Mesothelial cell of epicardium (in vitro differentiated cells): ENCODE data around the gene PTP4A2. TPM values are rescaled to one million over a fixed set of nuclear protein-coding genes. Genes with fewer than 3 reads are reported as not detected.
A peak's percentile ranks its signal among the peaks of the same experiment; 100 is the strongest.

Source experiments
- DNase-seq, 2 experiments: peaks; one replicate each; pipeline ENCODE4 v3.0.0; 2021; ENCODE audit warnings: low spot score in 2 of 2; ENCODE audit not compliant: unreplicated experiment in 2 of 2
- H3K27ac Mint-ChIP-seq: 2 replicates; pipeline ENCODE4 v1.8.0; 2021; ENCODE audit warnings: mixed read lengths
- H3K27me3 Mint-ChIP-seq: 2 replicates; pipeline ENCODE4 v1.8.0; 2021; ENCODE audit warnings: low read depth, mixed read lengths
- H3K36me3 Mint-ChIP-seq: 2 replicates; pipeline ENCODE4 v1.8.0; 2021; ENCODE audit warnings: mixed read lengths
- H3K4me1 Mint-ChIP-seq: 2 replicates; pipeline ENCODE4 v1.8.0; 2021; ENCODE audit warnings: mixed read lengths
- H3K4me3 Mint-ChIP-seq: 2 replicates; pipeline ENCODE4 v1.8.0; 2021; ENCODE audit warnings: mild to moderate bottlenecking, moderate library complexity, mixed read lengths
- H3K9me3 Mint-ChIP-seq: 2 replicates; pipeline ENCODE4 v1.8.0; 2021; ENCODE audit warnings: mixed read lengths
- total RNA-seq: library from RNA; stranded (reverse); gene quantifications from 3 replicates; pipeline ENCODE4 v1.2.1, GENCODE V29; 2021
- TF ChIP-seq, protein P1 (sequence below): fragments of 200-600 bp; sonication (generic); IDR thresholded peaks from one replicate; pipeline ENCODE4 v1.5.0; 2021; ENCODE audit warnings: antibody characterized with exemption; ENCODE audit not compliant: unreplicated experiment

Gene PTP4A2
- total RNA-seq, 1 donor from 2014 or later, result 182 TPM

DNA sequence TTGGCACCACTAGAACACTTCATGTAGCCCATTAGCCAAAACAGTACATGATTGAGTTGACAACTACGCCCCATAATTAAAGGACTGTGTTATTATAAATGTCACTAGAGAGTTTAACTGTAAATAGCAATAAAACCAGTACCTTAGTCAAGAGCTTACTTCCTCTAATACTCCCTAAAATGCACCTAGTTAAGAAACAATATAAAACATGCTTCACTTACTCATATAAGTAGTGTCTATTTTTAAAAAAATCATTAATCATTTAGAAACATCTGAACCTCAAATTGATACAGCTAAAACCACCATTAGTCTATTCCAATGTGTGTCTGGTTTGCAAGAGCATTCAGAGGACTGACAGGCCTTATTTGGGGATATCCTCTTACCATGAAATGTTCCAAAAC lies 25.3 kb downstream of the PTP4A2 start:
- H3K4me3 Mint-ChIP-seq, result no peak overlapping the region
- TF ChIP-seq, protein P1, sequence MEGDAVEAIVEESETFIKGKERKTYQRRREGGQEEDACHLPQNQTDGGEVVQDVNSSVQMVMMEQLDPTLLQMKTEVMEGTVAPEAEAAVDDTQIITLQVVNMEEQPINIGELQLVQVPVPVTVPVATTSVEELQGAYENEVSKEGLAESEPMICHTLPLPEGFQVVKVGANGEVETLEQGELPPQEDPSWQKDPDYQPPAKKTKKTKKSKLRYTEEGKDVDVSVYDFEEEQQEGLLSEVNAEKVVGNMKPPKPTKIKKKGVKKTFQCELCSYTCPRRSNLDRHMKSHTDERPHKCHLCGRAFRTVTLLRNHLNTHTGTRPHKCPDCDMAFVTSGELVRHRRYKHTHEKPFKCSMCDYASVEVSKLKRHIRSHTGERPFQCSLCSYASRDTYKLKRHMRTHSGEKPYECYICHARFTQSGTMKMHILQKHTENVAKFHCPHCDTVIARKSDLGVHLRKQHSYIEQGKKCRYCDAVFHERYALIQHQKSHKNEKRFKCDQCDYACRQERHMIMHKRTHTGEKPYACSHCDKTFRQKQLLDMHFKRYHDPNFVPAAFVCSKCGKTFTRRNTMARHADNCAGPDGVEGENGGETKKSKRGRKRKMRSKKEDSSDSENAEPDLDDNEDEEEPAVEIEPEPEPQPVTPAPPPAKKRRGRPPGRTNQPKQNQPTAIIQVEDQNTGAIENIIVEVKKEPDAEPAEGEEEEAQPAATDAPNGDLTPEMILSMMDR, result no peak
- peaks cover 44% of the 10 kb centered on the region for H3K36me3 Mint-ChIP-seq
- peaks cover 38% of the 10 kb centered on the region for H3K4me1 Mint-ChIP-seq
- H3K27me3 Mint-ChIP-seq, result no peaks in the 10 kb centered on the region
- H3K9me3 Mint-ChIP-seq, result peaks cover 4% of the 10 kb centered on the region
- DNase-seq, result no peak
- peak overlapping the region; percentile 66 for H3K27ac Mint-ChIP-seq

- Mint-ChIP-seq H3K27ac (peak overlapping the region; percentile 66), H3K4me1 (peaks cover 38% of the 10 kb centered on the region), H3K9me3 (peaks cover 4% of the 10 kb centered on the region), H3K36me3 (peaks cover 44% of the 10 kb centered on the region), H3K4me3 (no peak overlapping the region), H3K27me3 (no peaks in the 10 kb centered on the region)
- TF ChIP-seq, protein P1, result no peak
- no peak for DNase-seq
Observed at GRCh38 chr1:31911994-31912780, 26.0 kb downstream of the PTP4A2 start.

DNA sequence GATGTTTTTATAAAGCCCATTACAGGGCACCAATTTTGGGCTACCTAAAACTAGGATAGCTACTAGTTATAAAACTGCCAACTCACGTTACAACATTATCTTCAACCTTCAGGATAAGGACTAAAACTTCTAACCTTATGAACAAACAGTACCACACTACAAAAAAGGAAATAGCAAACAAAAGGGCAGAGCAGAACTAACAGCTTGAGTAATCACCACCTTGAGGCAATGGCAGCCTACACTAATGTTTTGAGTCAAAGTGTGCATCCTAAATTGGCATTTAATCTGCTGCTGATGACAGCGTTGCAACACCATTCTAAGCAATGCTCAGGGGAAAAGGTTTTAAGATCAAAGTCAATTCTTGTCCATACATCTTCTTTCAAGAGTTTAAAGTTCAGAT lies 27.2 kb downstream of the PTP4A2 start:
- Mint-ChIP-seq H3K4me1 (peaks cover 38% of the 10 kb centered on the region), H3K36me3 (peaks cover 49% of the 10 kb centered on the region), H3K9me3 (peaks cover 4% of the 10 kb centered on the region), H3K4me3 (no peak overlapping the region), H3K27ac (peak overlapping the region; percentile 31), H3K27me3 (no peaks in the 10 kb centered on the region)
- DNase-seq, result no peak
- TF ChIP-seq, protein P1, result no peak

- Mint-ChIP-seq H3K4me3 (no peak overlapping the region), H3K36me3 (peaks cover 54% of the 10 kb centered on the region), H3K4me1 (peaks cover 38% of the 10 kb centered on the region), H3K27me3 (no peaks in the 10 kb centered on the region), H3K9me3 (peaks cover 4% of the 10 kb centered on the region), H3K27ac (no peak overlapping the region)
- TF ChIP-seq, protein P1, result no peak
- DNase-seq, result no peak
Observed at GRCh38 chr1:31909691-31910090, 28.5 kb downstream of the PTP4A2 start.

DNA sequence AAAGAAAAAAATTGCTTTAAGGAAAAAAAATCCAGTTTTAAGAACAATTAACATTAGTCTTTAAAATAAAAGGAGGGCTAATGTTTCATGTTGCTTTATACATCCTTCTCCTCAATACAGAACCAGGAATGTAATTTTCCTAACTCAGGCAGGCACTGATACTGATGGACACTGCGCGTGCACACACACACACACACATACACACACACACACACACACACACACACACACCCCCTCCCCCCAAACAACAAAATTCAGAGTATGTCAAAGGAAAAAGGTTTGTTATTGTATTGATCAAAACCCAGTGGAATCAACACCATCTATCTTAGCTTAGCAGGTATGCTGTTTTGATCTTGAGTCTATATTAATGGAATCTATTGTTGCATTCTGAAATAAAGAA lies 31.6 kb downstream of the PTP4A2 start:
- no peak for DNase-seq
- peaks cover 43% of the 10 kb centered on the region for H3K36me3 Mint-ChIP-seq
- no peak overlapping the region for H3K27ac Mint-ChIP-seq
- TF ChIP-seq, protein P1, result no peak
- H3K4me1 Mint-ChIP-seq, result peaks cover 17% of the 10 kb centered on the region
- H3K9me3 Mint-ChIP-seq, result peaks cover 5% of the 10 kb centered on the region
- no peaks in the 10 kb centered on the region for H3K27me3 Mint-ChIP-seq
- H3K4me3 Mint-ChIP-seq, result no peak overlapping the region
